Measurements from ENCODE around the gene TRIM63. TPM values are rescaled to one million over a fixed set of nuclear protein-coding genes. Genes with fewer than 3 reads are reported as not detected.

Gene TRIM63
- total and polyA plus RNA-seq, 8 donors = 0.15 to 1.8 (median 0.29) TPM; not detected in 3

DNA sequence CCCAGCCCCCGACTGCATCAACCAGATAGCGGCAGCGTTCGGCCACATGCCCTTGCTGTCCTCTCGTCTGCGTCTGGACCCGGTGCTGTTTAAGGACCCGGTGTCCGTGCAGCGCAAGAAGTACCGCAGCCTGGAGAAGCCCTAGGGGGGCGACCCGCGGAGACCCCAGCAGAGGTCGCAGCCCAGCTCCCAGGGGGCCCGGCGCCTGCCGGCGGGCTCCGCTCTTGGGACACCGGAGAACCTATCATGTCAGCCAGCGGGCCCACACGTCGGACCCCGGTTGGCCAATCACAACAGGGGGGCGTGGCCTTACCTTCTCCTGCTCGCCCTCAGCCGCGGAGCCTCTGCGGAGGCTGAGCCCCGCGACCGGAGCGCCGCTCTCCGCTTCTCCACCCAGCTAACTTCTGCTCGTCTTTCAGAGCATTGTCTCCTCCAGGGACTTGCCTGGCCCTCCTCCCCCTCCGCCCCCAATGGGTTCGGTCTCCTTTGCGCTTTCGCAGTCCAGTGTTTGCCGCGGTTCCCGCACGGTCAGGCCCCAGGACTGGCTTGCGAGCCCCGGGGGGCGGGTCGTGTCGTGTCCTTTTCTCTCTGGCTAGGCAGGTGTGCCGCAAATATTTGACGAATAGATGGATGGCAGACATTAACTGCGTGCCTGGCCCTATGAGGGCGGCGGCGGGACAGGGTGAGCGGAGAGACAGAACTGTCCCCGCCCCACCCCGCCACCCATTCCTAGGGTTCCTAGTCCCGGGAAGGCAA is 32.0 kb downstream of the TRIM63 start:
- Histone ChIP-seq H3K4me1 (peaks cover 0 to 14% of the 10 kb centered on the region in 2 donors), H3K4me3 (peak overlapping the region; percentile 75 to 90), H3K36me3 (no peaks in the 10 kb centered on the region), H3K27me3 (peaks cover 0 to 43% of the 10 kb centered on the region in 2 donors), H3K9me3 (no peaks in the 10 kb centered on the region), H3K27ac (peak overlapping the region; percentile 29 to 65)
- TF ChIP-seq CTCF (IDR thresholded peaks at IDR 0.05) = no peak
- ATAC-seq (peak; percentile 95), DNase-seq (peak; percentile 90 to 99 (median 96))
- intact Hi-C loops (cut with DNase I) = loop anchor here in 1 of 2 donors (10.0 kb wide), 1 partner anchor 129 kb away; the partner anchor contains the start of genes C1orf232 and ZNF593

DNA sequence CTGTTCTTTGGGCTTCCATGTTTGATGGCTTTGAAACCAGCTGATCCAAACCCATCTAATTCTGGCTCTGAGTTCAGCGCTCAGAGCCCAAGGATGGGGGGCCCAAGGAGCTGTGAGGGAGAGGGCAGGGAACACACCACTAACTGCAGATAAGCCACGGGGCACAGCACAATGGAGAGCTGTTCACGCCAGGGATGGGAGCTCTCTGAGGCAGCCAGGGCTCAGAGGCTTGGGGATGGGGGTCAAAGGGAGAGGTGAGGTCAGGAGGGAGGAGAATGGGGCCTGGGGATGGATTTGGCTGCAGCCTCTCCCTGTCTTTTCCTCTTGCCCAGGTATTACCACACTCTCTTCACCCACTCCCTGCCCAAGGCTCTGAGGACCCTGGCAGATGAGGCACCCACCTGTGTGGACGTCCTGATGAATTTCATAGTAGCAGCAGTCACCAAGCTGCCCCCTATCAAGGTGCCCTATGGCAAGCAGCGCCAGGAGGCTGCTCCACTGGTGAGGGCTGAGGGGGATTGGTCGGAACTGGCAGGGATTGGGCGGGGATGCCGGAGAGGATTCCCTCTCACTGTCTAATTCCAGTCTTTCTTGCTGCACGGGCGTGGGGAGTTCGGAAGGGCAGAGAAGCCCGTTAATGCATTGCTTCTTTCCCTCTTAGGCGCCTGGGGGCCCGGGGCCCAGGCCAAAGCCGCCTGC is 32.8 kb downstream of the TRIM63 start:
- Histone ChIP-seq H3K4me3 (peak overlapping the region; percentile 75 to 90), H3K27me3 (peaks cover 0 to 37% of the 10 kb centered on the region in 2 donors), H3K4me1 (peaks cover 0 to 14% of the 10 kb centered on the region in 2 donors), H3K9me3 (no peaks in the 10 kb centered on the region), H3K36me3 (no peaks in the 10 kb centered on the region), H3K27ac (no peak overlapping the region)
- ATAC-seq (no peak), DNase-seq (no peak)
- intact Hi-C loops (cut with DNase I) = loop anchor here in 1 of 2 donors (10.0 kb wide), 1 partner anchor 130 kb away; the partner anchor contains the start of genes C1orf232 and ZNF593
- no peak for TF ChIP-seq CTCF (IDR thresholded peaks at IDR 0.05)

- no peak for ATAC-seq
- no peak for TF ChIP-seq CTCF (IDR thresholded peaks at IDR 0.05)
- intact Hi-C loops (cut with DNase I) = loop anchor here in 1 of 2 donors (10.0 kb wide), 1 partner anchor 132 kb away; the partner anchor contains the start of genes C1orf232 and ZNF593
- no peak for DNase-seq
- peaks cover 0 to 28% of the 10 kb centered on the region in 2 donors for H3K27me3 ChIP-seq
- H3K4me1 ChIP-seq = peaks cover 0 to 14% of the 10 kb centered on the region in 2 donors
- no peak overlapping the region for H3K27ac ChIP-seq
- H3K4me3 ChIP-seq = no peak overlapping the region
- no peaks in the 10 kb centered on the region for H3K36me3 ChIP-seq
- no peaks in the 10 kb centered on the region for H3K9me3 ChIP-seq
These were observed 34.6 kb downstream of the TRIM63 start for GRCh38 chr1:26032656-26033357.

DNA sequence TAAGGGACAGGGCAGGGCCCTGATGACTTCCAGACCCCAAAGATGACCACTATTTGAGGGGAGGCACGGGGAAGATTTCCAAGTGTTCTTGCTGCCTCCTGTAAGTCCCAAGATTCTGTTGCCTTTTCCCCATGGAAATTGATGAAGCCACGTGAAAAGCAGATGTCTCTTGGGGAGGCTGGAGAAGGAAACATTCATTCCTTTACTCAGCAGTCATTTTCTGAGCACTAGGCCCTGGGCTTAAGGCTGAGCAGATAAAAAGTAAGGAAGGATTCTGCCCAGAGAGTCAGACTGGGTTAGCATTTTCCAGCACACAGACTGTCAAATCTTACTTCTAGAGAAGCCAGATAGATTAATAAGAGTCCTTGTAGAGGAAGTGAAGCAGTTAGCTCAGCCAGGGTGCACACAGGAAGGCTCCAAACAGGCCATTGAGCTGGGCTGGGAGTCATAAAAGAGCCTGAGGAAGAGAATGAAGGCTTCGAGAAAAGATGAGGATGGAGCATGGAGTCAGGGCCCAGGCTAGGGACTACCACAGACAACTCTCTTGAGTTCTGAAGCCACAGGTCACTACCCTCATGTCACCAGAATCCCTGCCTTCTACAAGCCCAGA is 35.7 kb downstream of the TRIM63 start:
- Histone ChIP-seq H3K36me3 (no peaks in the 10 kb centered on the region), H3K4me3 (no peak overlapping the region), H3K9me3 (no peaks in the 10 kb centered on the region), H3K27ac (no peak overlapping the region), H3K27me3 (peaks cover 0 to 20% of the 10 kb centered on the region in 2 donors), H3K4me1 (peaks cover 0 to 14% of the 10 kb centered on the region in 2 donors)
- intact Hi-C loops (cut with DNase I) = loop anchor here in 1 of 2 donors (10.0 kb wide), 1 partner anchor 133 kb away; the partner anchor contains the start of genes C1orf232 and ZNF593
- ATAC-seq (no peak), DNase-seq (no peak)
- no peak for TF ChIP-seq CTCF (IDR thresholded peaks at IDR 0.05)

Measured in left lung (tissue), 10 donors.